Kidney epithelial cell (primary cell): ENCODE data around the gene RPTN. TPM values are rescaled to one million over a fixed set of nuclear protein-coding genes. Genes with fewer than 3 reads are reported as not detected.

ENCODE experiments used
- DNase-seq: peaks from one replicate; pipeline ENCODE4 v3.0.0-alpha.2; 2010; ENCODE audit warnings: low read depth
- H3K27me3 ChIP-seq: 2 replicates; pipeline ENCODE4 v1.6.0; 2011; ENCODE audit warnings: low read length; ENCODE audit not compliant: control insufficient read depth, insufficient read depth
- H3K36me3 ChIP-seq: 2 replicates; pipeline ENCODE4 v1.5.1; 2011; ENCODE audit warnings: low read length; ENCODE audit not compliant: control insufficient read depth, insufficient read depth
- H3K4me3 ChIP-seq: 2 replicates; pipeline ENCODE4 v1.5.1; 2011; ENCODE audit warnings: low read depth, mild to moderate bottlenecking, control low read depth, low read length
- CTCF ChIP-seq: IDR thresholded peaks from 2 replicates; pipeline ENCODE4 v1.5.1; 2011; ENCODE audit warnings: mild to moderate bottlenecking, moderate library complexity, low read length, control low read depth, inconsistent platforms; ENCODE audit not compliant: insufficient read depth, poor library complexity, severe bottlenecking
- total RNA-seq: library from RNA; depleted of rRNA; stranded (reverse); fragments of >200 nt; gene quantifications from 2 replicates; pipeline ENCODE4 v1.2.3, GENCODE V29; 2015

RPTN gene
- total RNA-seq, 1 donor from 2014 or later, result not detected

GRCh38 chr1:152182944-152183361 is 23.9 kb upstream of the RPTN start:
- Histone ChIP-seq H3K36me3 (no peaks in the 10 kb centered on the region), H3K27me3 (no peaks in the 10 kb centered on the region), H3K4me3 (no peak overlapping the region)
- no peak for TF ChIP-seq CTCF
- no peak for DNase-seq

- no peak overlapping the region for H3K4me3 ChIP-seq
- H3K36me3 ChIP-seq, result no peaks in the 10 kb centered on the region
- no peak for DNase-seq
- H3K27me3 ChIP-seq, result no peaks in the 10 kb centered on the region
- peak; percentile 71 for TF ChIP-seq CTCF
These were observed 23.4 kb upstream of the RPTN start for GRCh38 chr1:152182431-152182830.

DNA sequence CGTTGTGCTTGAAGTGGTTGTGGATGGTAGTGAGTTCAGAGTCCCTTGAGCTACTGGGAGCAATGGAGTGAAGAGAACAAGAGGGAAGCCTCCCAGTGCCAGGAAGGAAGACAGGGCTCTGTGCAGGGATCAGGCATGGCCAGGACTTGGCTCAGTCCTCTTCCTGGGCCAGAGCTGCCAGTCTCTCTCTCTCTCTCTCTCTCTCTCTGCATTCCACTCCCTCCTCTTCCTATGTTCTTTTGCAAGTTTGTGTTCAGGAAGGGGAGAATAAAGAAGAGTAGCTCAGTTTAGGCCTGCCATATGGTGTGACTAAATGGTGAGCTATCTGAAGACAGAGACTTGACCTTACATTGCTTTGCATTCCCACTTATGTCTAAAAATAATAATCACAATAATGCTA is 20.5 kb upstream of the RPTN start:
- DNase-seq, result no peak
- no peaks in the 10 kb centered on the region for H3K27me3 ChIP-seq
- H3K4me3 ChIP-seq, result no peak overlapping the region
- TF ChIP-seq CTCF, result no peak
- H3K36me3 ChIP-seq, result no peaks in the 10 kb centered on the region

DNA sequence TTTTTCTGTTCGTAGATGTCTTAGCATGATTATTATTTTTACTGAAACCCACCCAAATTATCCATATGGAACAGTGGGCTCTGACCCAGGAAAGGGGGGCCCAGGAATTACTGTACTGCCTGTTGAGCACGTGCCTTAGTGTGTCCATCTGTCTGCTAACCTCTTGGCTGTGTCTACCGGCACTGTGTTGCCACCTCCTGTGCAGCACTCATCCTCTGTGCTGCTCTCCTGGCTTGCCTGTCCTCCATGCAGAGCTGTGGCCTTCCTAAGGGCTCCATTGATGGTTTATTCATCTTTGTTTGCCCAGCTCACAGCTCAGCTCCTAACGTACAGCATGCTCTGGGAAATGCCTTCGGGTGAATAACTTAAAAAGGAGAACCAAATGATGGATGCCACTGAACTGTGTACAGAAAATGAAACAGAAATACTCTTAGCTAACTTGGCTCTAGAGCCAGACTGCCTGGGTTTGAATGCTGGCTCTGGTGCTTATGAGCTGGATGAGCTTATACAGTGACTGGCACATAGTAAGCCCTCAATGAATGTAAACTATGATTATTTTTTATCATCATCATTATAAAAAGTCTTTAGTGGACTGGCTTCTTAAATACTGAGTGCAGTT is 11.4 kb upstream of the RPTN start:
- Histone ChIP-seq H3K4me3 (no peak overlapping the region), H3K36me3 (no peaks in the 10 kb centered on the region), H3K27me3 (no peaks in the 10 kb centered on the region)
- DNase-seq, result no peak
- no peak for TF ChIP-seq CTCF

DNA sequence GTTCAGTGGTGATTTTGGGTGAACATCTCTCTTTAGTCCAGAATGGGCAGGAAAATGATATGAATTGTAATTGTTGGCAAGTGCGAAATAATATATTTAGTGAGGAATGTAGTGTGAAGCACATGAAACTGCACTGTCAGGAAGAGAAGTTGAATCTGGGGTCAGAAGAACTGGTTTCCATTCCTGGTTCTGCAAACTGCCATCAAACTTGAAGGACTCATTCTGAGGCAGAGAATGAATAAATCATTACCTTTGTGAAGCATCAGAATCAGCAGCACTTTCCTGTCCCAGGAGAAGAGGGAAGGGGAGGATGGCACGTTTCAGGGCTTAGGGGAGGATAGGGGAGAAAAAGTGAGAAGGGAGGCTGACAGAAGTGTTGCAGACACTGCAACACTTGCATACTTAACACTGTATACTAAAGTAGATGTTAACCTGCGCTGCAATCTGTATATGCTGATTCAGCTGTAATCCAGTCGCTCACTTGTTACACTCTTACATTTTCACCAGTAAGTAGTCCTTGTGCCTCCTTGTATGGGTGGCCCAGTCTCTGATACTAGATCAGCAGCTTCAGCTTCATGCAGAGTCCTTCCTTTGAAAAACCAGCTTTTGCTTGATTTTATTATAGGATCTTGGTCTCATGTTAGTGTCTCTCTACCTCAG is 10.5 kb upstream of the RPTN start:
- H3K4me3 ChIP-seq, result no peak overlapping the region
- H3K36me3 ChIP-seq, result no peaks in the 10 kb centered on the region
- DNase-seq, result no peak
- no peak for TF ChIP-seq CTCF
- no peaks in the 10 kb centered on the region for H3K27me3 ChIP-seq

DNA sequence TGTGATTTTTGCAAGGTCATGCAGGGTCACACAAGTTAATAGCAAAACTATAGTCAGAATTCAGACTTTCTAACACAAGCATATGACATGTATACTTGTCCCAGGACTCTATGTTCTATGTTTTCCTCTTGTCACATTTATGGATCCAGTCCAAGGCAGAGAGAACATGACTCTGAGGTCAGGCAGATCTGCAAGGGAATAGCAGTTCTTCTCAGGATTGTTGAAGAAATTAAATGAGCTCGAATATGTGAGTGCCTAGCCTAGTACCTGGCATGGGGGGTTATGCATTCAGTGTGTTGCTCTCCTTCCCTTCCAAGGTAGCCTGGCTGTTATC is 9.5 kb upstream of the RPTN start:
- Histone ChIP-seq H3K27me3 (no peaks in the 10 kb centered on the region), H3K4me3 (no peak overlapping the region), H3K36me3 (no peaks in the 10 kb centered on the region)
- no peak for DNase-seq
- TF ChIP-seq CTCF, result no peak
